DMS53 treated with DMSO at 0.1 percent for 48 hours (cell line): Measurements from ENCODE around the gene TIAM1.

Experiments used
- DNase-seq: peaks from one replicate; lab custom pipeline; 2025; ENCODE audit not compliant: unreplicated experiment; lab: John Stamatoyannopoulos, UW

The TIAM1 gene

DNA sequence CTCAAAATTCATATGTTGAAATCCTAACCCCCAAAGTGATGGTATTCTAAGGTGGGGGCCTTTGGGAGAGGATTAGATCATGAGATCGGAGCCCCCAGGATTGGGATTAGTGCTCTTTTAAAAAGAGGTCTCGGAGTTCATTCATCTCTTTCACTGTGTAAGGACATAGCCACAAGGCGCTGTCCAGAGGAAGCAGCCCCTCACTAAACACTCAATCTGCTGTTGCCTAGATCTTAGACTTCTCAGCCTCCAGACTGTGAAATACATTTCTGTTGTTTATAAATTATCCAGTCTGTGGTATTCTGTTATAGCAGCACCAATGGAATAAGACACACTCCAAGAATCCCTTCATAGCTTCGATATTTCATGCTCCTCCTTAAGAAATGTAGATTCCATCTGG is 12.4 kb upstream of the TIAM1 start:
- DNase-seq = no peak

GRCh38 chr21:31354604-31355443 is 10.8 kb upstream of the TIAM1 start:
- DNase-seq = no peak

- DNase-seq = no peak
Observed at GRCh38 chr21:31354122-31354521, 10.1 kb upstream of the TIAM1 start.

DNA sequence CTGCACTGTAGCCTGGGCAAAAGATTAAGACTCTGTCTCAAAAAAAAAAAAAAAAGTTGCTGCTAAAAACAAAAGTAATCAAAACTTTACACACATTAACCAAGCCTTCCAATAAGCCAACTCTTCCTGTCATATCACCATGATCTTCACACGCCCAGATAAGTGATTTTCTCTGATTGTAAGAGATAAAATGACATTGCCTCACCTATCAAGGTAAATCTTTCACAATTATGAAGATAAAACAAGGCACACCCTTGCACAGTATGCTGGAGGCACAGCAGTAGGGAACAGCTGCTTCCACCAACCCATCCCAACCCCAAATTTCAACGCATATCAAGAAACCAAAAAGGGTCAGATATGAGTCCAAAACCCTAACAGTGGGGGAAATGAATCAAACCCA is 8.8 kb upstream of the TIAM1 start:
- no peak for DNase-seq

GRCh38 chr21:31351960-31352359 is 7.9 kb upstream of the TIAM1 start:
- no peak for DNase-seq

DNA sequence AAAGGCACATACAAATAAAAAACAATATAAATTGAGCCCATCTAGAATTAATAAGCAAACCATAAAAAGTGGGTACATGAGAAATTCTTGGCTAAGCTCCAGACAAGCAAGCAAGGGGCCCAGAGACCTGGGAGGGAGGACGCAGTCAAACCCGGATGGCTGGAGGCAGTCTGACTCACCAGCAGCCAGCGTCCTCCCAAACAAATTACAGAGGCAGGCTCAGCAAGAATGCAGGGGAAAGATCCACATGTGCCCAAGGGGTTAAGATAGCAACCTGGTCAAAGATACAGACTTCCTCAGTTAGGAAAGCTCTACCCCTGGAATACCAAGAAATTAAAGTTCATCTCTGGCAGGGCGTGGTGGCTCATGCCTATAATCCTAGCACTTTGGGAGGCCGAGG is 7.4 kb upstream of the TIAM1 start:
- DNase-seq = no peak

DNA sequence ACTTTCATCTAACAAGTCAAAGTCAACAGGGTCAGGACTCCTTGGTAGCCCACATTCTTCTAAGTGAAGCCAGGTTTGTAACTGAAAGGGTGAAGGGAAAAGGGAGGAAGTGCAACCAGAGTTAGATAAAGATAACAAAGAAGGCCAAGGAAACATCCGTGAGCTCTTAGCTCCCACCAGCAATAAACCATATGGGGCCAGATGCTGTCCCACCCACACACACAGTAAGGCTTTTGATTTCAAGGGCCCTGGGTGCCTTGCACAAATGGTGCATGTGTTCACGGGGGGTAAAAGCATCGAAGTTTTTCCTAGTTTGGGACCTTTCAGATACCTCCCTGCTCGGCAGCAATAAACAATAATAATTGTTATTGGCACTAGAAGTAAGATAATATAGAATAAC is 5.1 kb upstream of the TIAM1 start:
- DNase-seq = no peak

- no peak for DNase-seq
Observed at GRCh38 chr21:31348188-31348587, 4.1 kb upstream of the TIAM1 start.

GRCh38 chr21:31347435-31348032 is 3.5 kb upstream of the TIAM1 start:
- DNase-seq = peak; percentile 21

DNA sequence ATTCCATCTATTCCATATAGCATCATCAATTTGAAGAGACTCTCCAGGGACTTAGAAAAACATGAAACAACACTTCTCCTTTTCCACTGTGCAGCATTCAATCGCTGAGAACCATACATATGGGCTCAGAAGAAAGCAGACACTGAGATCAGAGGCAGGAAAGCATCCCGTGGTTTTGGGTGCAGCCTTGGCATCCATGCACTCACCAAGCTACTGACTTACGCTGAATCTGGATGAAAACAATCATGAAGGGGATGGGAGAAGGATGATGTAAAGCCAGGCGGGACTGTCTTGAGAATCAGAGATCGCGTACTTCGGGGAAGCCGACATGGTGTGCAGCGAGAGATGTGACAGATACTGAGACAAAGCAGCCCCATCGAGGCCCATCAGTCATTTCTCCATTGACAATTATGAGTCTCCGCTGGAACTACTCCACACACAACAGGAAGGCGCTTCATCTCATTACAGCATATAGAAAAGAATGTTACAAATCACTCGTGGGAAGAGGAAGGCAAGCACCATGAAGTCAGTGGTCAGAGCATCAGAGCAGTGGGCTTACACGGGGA is 2.3 kb upstream of the TIAM1 start:
- no peak for DNase-seq

GRCh38 chr21:31345136-31345535 is 1.1 kb upstream of the TIAM1 start:
- DNase-seq = no peak

- DNase-seq = no peak
Observed at GRCh38 chr21:31343030-31343510, 991 bp downstream of the TIAM1 start.

DNA sequence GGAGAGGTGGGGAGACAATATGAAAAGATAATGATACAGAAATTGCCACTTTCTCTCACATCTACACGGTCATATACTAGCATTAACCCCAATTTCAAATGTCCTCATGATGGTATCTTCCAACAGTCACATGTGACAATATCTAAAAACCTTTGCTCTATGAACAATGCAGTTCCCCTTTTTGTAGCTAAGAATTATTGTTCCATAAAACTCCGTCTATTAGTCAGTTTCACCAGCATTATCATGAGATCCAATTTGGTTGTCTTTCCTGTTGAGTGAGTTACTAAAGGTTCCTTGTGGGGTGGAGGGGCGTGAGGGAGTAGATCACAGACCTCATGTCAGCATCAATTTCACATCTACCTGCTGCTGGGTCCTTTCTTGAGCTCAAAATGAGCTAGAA is 1.7 kb downstream of the TIAM1 start:
- no peak for DNase-seq

- DNase-seq = no peak
Observed at GRCh38 chr21:31340942-31341487, 3.0 kb downstream of the TIAM1 start.

- no peak for DNase-seq
Observed at GRCh38 chr21:31340514-31340913, 3.5 kb downstream of the TIAM1 start.

DNA sequence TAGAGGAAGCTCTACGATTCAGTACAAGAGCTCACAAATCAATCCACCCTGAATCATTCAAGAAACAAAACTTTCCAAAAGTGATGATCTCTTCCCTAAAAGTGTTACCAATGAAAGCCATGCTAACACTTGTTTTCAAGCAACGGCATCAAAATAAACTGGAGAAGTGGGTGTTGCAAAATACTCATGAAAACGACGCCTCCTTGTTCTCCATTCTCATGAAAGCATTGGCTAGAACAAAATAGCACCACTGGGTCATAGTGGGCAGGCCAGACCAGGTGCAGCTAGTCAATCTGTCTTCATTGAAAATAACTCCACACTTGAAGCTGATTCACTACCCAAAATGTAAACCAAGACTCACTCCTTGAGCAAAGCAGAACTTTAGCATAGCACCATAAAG is 4.3 kb downstream of the TIAM1 start:
- DNase-seq = no peak

DNA sequence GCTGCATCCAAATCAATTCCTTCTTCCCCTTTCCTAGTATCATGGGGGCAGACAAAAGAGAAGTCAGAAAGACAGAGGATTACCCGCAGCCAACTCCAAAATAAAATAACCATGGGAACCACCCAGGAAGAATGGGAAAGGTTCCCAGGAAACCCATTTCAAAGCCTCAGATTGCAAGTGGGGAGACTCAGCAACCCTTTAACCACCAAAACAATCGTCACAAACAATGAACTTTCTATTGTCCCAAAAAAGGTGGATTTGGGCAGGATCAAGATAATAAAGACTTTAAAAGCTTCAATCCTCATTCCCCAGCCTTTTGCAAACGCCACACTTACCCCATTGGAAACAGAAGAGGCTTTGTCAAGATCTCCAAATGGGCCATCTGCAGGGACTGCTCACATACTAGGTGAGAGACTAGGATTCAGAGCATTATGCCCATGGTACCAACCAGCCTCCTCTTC is 5.1 kb downstream of the TIAM1 start:
- DNase-seq = no peak

- DNase-seq = no peak
Observed at GRCh38 chr21:31337996-31338907, 5.8 kb downstream of the TIAM1 start.

GRCh38 chr21:31337086-31337485 is 7.0 kb downstream of the TIAM1 start:
- DNase-seq = no peak

DNA sequence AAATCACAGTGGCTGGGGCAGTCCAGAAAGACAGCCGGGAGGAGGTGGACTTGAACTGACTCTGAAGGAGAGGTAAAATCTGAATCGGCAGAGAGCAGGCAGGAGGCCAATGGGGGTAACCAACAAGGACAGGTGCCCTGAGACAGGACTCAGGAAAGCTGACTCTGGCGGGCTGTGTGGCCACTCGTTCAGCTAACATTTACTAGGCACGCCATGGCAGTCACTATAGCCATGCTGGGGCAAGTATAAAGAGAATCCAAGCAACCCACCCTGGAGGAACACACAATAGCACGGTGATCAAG is 7.4 kb downstream of the TIAM1 start:
- DNase-seq = no peak
